Adipose tissue (tissue), 3 donors: ENCODE data around the gene TMEM179. TPM values are rescaled to one million over a fixed set of nuclear protein-coding genes. Genes with fewer than 3 reads are reported as not detected.

Experiments used
- H3K27ac ChIP-seq: one replicate; pipeline ENCODE4 v1.5.1; 2013; ENCODE audit warnings: low read depth, low read length
- WGBS, 3 donors: extraction: QIAGEN DNeasy Blood & Tissue Kit; methylation state at CpG; one replicate each; pipeline ENCODE4 v1.1.7; 2013; 5-methylcytosine and 5-hydroxymethylcytosine counted together
- polyA plus RNA-seq, 3 donors: library from polyadenylated mRNA; stranded (reverse); fragments of 200-250 nt; gene quantifications; one replicate each; pipeline ENCODE4 v1.2.3, GENCODE V29; 2013
- donor health status: healthy with polysubstance abuse.
- donor health status: Bipolar disorder and iron deficiency.
- donor health status: healthy.

Gene TMEM179
- polyA plus RNA-seq, 3 donors = 0.10 to 4.2 TPM; not detected in 1

GRCh38 chr14:104553166-104554087 is 51.1 kb downstream of the TMEM179 start:
- H3K27ac ChIP-seq = no peak overlapping the region
- 69 to 85% (median 84%) methylated on average over 26 to 30 of the region's 30 CpGs for WGBS, 3 donors

- H3K27ac ChIP-seq = no peak overlapping the region
- WGBS, 3 donors = 61 to 84% (median 80%) methylated on average over 9 of the region's 9 CpGs
These were observed 51.8 kb downstream of the TMEM179 start for GRCh38 chr14:104552738-104553125.

- H3K27ac ChIP-seq = no peak overlapping the region
- 72 to 85% (median 81%) methylated on average over 33 of the region's 33 CpGs for WGBS, 3 donors
These were observed 52.5 kb downstream of the TMEM179 start for GRCh38 chr14:104551851-104552737.

- no peak overlapping the region for H3K27ac ChIP-seq
- 46 to 82% (median 80%) methylated on average over 24 of the region's 24 CpGs for WGBS, 3 donors
These were observed 53.5 kb downstream of the TMEM179 start for GRCh38 chr14:104550861-104551728.

- H3K27ac ChIP-seq = no peak overlapping the region
- 59 to 89% (median 87%) methylated on average over 13 of the region's 13 CpGs for WGBS, 3 donors
These were observed 54.2 kb downstream of the TMEM179 start for GRCh38 chr14:104550340-104550860.

- WGBS, 3 donors = 78 to 88% (median 84%) methylated on average over 8 of the region's 8 CpGs
- H3K27ac ChIP-seq = no peak overlapping the region
These were observed 54.8 kb downstream of the TMEM179 start for GRCh38 chr14:104549536-104550339.

- WGBS, 3 donors = 30 to 46% (median 42%) methylated on average over 13 to 15 of the region's 15 CpGs
- H3K27ac ChIP-seq = no peak overlapping the region
These were observed 55.6 kb downstream of the TMEM179 start for GRCh38 chr14:104548802-104549535.

GRCh38 chr14:104547998-104548700 is 56.4 kb downstream of the TMEM179 start:
- 75 to 82% (median 82%) methylated on average over 12 to 14 of the region's 14 CpGs for WGBS, 3 donors

GRCh38 chr14:104547310-104547997 is 57.1 kb downstream of the TMEM179 start:
- no peak overlapping the region for H3K27ac ChIP-seq
- WGBS, 3 donors = 75 to 89% (median 89%) methylated on average over 18 of the region's 18 CpGs

More at GRCh38 chr14:104547998-104548700, 56.4 kb downstream of the TMEM179 start:
- no peak overlapping the region for H3K27ac ChIP-seq

GRCh38 chr14:104546591-104547309 is 57.8 kb downstream of the TMEM179 start:
- 71 to 87% (median 84%) methylated on average over 19 of the region's 19 CpGs for WGBS, 3 donors
- H3K27ac ChIP-seq = no peak overlapping the region

GRCh38 chr14:104545942-104546501 is 58.5 kb downstream of the TMEM179 start:
- no peak overlapping the region for H3K27ac ChIP-seq
- 25 to 30% (median 28%) methylated on average over 24 of the region's 24 CpGs for WGBS, 3 donors

- H3K27ac ChIP-seq = no peak overlapping the region
- 48 to 57% (median 53%) methylated on average over 32 of the region's 32 CpGs for WGBS, 3 donors
These were observed 59.2 kb downstream of the TMEM179 start for GRCh38 chr14:104545151-104545941.

GRCh38 chr14:104544362-104544961 is 60.1 kb downstream of the TMEM179 start:
- WGBS, 3 donors = 52 to 74% (median 68%) methylated on average over 17 of the region's 17 CpGs
- H3K27ac ChIP-seq = no peak overlapping the region
